PFSK-1 (cell line): ENCODE results near the gene TTC27.

Experiments
- POLR2AphosphoS5 ChIP-seq: IDR thresholded peaks from 2 replicates; pipeline ENCODE4 v1.6.1; 2012; ENCODE audit warnings: low read depth, mild to moderate bottlenecking, control low read depth, low read length, moderate library complexity
- REST ChIP-seq, 2 experiments: IDR thresholded peaks; 2 replicates each; pipeline versions ENCODE4 v1.6.1 to v1.8.0; 2011 to 2012; ENCODE audit warnings: low read depth in 2 of 2, low read length in 2 of 2, control low read depth in 1 of 2, inconsistent platforms in 1 of 2, mild to moderate bottlenecking in 1 of 2, moderate library complexity in 1 of 2; ENCODE audit not compliant: insufficient read depth in 1 of 2
- SIN3A ChIP-seq: IDR thresholded peaks from 2 replicates; pipeline ENCODE4 v1.6.1; 2012; ENCODE audit warnings: mild to moderate bottlenecking, low read length, moderate library complexity, borderline replicate concordance; ENCODE audit not compliant: insufficient read depth

- TF ChIP-seq REST (IDR thresholded peaks at IDR 0.05; ENCODE audit: insufficient read depth in 1 of 2, low read depth in 2 of 2, low read length in 2 of 2): no peak
- no peak for TF ChIP-seq SIN3A
- TF ChIP-seq POLR2AphosphoS5: no peak
These were observed 88.7 kb downstream of the TTC27 start for GRCh38 chr2:32716598-32716997.
